Renal cortical epithelial cell (primary cell): ENCODE measurements around the gene RAPH1. TPM values are rescaled to one million over a fixed set of nuclear protein-coding genes. Genes with fewer than 3 reads are reported as not detected.
"Not testable (repeated sequence)": the region's sequence is repeated elsewhere in the genome, so short reads cannot be mapped to it uniquely, and the experiment has no call there.

Experiments used
- DNase-seq: peaks from one replicate; pipeline ENCODE4 v3.0.0-alpha.2; 2011; ENCODE audit warnings: low read depth
- total RNA-seq: library from RNA; depleted of rRNA; stranded (reverse); fragments of >200 nt; gene quantifications from 2 replicates; pipeline ENCODE4 v1.2.3, GENCODE V29; 2014

RAPH1 gene
- total RNA-seq, 1 donor from 2014 or later: 43.3 TPM

- no peak for DNase-seq
These were observed 9.3 kb upstream of the RAPH1 start for GRCh38 chr2:203544402-203544801.

DNA sequence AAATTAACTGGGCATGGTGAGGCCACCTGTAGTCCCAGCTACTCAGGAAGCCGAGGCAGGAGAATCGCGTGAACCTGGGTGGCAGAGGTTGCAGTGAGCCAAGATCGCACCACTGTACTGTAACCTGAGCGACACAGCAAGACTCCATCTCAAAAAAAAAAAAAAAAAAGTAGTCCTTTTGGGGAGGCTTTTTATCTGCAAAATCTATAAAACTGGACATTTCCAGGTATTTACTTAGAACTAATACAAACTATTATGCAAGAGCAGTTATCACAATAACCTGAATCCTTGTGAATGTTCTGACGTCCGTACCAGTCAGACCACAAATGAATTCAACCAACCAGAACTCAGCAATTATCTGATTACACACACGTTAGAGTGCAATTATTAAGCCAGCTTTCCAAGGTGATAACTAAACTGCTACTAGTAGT is 8.8 kb upstream of the RAPH1 start:
- peak; percentile 81 for DNase-seq

GRCh38 chr2:203540598-203540997 is 5.5 kb upstream of the RAPH1 start:
- DNase-seq: not testable (repeated sequence)

DNA sequence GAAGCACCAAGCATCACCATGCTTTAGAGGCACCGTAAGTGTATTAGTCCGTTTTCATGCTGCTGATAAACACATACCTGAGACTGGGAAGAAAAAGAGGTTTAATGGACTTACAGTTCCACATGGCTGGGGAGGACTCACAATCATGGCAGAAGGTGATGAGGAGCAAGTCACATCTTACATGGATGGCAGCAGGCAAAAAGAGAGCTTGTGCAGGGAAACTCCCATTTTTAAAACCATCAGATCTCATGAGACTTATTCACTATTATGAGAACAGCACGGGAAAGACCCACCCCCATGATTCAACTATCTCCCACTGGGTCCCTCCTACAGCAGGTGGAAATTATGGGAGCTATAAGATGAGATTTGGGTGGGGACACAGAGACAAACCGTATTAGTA is 3.1 kb upstream of the RAPH1 start:
- DNase-seq: not testable (repeated sequence)

- DNase-seq: not testable (repeated sequence)
These were observed 1.5 kb upstream of the RAPH1 start for GRCh38 chr2:203536586-203536951.

- peak; percentile 59 for DNase-seq
These were observed 884 bp upstream of the RAPH1 start for GRCh38 chr2:203535784-203536585.

DNA sequence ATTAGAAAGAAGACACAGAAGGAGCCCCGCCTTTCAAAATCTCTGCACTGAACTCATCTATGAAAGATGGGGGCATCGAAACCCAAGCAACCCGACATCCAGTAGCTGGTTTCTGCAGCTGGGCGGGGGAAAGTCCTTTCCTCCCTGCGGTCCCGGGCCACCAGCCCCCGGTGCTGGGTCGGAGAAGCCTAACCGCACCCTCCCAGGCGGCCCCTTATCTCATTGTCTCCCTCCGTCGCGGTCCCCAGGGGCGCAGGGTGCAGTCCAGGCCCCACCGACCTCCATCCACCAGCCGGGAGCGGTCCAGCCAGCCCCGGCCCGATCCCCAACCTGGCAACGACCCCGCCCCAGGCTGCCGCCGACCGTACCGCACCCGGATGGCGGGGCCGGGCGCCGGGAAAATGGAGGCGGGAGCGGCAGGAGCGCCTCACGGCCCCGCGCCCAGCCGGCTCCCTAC is 452 bp downstream of the RAPH1 start:
- no peak for DNase-seq

DNA sequence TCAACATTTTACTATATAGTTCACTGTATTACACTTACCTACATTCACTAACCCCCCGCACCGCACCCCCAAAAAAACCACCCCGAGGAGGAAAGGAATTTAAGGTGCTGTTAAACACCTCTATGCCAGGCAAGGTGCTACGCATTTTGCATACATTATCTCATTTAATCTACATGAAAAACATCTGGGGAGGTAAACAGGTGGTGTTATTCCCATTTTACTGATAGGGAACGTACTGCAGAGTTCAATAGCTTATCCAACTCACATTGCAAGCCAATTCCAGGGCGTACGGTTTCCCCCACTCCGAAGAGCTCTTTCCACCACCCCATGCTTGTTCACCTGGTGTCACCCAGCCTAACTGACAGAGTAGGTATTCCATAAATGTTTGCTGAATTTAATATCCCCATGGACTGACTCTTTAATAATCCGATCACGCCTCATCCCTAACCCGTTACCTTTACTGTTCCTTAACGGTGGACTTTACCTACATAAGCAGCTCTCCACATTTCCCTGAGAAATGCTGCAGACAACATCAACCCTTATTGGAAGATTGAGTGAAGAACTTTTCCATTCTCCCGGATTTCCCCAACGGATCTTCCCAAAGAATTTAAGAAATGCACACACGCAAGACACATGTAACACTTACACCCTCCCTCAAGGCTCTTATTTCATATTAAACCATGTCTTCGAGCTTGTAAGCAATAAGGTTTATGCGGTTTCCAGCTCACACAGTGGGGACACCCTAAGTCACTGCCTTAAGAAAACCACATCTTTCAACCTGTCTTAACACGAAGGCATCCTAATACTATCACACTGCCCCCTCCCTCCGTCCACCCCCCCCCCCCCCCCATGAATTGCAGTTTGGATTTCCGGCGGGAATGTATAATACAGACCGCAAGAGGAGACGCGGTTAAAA is 1.2 kb downstream of the RAPH1 start:
- DNase-seq: peak; percentile 59

DNA sequence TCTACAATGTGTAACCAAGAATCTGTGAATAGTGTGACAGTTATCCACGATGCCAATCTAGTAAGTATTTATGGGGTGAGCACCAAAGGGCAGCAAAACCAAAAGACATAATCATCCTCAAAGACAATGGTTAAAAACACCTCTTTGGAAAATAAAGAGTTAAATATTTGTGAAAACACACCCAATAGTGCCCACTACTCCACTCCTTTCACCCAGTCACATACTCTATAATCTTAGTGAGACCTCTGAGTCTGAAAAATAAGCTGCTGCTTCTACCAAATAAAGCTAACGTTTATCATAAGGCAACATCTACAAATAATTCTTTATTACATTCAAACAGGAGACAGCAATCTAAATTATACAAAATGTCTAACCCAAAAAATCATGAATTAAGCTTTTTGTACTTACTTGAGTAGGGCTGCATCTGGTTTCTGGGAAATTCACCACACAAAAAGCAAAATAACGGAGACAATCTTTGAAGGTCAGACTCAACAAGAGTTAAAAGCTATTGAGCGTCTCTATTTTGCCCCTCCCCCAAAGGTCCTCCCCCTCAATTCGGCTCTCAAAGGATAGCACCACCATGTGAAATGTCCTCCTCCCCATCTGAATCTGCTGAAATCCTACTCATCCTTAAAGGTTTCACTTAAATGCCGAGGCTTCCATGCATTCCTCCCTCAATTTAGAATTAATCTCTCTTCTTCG is 2.0 kb downstream of the RAPH1 start:
- no peak for DNase-seq

DNA sequence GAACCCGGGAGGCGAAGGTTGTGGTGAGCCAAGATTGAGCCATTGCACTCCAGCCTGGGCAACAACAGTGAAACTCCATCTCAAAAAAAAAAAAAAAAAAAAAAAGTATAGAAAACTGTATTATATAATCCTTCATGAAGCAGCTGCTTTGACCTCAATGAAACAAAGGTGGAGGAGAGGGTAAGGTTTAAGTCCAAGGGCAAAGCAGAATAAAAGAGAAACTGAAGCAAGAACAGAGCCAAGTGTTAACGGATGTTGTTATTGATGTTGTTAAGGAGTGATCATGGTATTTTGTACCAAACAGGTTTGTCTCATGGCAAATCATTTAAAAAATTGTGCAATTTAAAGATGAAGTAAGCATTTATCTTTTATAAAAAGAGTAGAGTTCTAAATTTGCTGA is 7.4 kb downstream of the RAPH1 start:
- no peak for DNase-seq

- not testable (repeated sequence) for DNase-seq
These were observed 21.8 kb downstream of the RAPH1 start for GRCh38 chr2:203513268-203513667.

- peak; percentile 14 for DNase-seq
These were observed 24.2 kb downstream of the RAPH1 start for GRCh38 chr2:203510941-203511305.

DNA sequence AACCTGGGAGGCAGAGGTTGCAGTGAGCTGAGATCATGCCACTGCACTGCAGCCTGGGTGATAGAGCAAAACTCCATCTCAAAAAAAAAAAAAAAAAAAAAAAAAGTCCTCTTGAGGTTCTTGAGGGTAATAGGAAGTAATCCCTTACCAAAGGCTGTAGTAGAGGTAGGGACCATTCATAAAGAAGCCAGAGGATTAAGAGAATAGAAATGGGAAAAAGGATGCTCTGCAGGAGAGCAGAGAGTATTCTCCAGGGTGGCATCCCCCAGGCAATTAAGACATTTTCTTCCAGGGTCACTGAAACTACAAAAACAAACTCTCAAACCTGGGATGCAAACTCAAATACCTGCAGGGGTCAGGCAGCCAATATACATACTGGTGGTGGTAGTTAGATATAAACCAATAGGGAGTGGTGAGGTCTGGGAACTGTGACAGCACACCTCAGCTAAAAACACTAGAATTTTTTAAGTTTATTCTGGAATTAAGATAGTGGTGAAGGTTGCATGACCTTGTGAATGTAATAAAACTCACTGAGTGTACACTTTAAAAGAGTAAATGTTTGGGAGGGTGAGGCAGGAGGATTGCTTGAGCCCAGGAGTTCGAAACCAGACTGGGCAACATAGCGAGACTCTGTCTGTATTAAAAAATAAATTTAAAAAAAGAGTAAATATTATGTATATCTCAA is 24.7 kb downstream of the RAPH1 start:
- no peak for DNase-seq

- not testable (repeated sequence) for DNase-seq
These were observed 31.6 kb downstream of the RAPH1 start for GRCh38 chr2:203503460-203503859.

DNA sequence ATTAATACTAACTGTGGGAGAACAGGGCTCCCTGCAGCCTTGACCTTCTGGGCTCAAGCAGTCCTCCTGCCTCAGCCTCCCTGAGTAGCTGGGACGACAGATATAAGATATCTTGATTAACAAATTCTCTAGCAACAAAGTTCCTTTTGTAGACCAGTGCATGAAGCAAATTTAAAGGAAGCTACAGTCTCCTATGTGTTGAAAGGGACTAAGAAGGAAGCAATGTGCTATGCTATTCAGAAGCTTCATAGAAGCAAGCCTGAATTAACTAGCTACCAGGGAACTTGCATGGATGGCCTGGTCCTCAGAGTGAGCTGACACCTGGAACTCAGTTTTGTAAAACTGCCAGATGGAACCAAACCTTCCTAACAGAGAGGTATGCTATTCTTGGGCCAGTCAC is 33.2 kb downstream of the RAPH1 start:
- DNase-seq: no peak

- no peak for DNase-seq
These were observed 34.1 kb downstream of the RAPH1 start for GRCh38 chr2:203500951-203501350.

- DNase-seq: no peak
These were observed 34.8 kb downstream of the RAPH1 start for GRCh38 chr2:203500297-203500696.

- peak; percentile 86 for DNase-seq
These were observed 36.9 kb downstream of the RAPH1 start for GRCh38 chr2:203498161-203498560.

DNA sequence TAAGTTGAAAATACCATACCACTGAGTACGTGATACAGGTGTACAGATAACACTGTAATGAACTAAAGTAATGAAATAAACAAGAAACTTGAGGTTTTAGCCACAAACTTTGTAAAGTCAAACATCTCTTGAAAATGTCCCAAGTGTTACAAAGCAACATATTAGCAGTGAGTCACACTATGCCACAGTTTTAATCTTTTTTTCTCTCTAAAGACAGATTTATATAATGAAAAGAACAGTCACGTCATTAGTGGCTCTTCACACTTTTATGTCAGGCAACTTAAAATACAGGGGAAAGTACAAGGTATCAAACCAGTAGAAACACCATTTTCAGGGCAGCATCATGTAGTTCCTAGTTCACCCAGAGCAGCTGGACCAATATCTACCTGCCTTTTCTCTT is 42.1 kb downstream of the RAPH1 start:
- peak; percentile 59 for DNase-seq

DNA sequence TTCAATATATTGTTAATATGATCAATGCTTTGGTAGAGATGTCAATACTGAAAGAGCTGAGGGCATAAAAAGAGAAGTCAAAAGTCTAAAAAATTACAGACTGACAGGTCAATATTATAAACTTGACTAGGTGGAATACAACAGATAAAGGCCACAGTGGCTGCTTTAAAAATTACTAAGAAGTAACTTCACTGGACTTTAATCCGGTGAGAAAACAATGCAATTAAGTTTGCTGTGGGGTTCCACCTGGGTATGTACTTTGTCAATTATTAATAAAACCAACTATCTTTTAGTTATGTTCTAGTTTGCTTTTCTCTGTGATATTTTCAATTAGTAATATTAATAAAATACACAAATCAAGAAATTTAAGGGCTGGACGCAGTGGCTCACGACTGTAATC is 44.7 kb downstream of the RAPH1 start:
- peak; percentile 33 for DNase-seq

GRCh38 chr2:203489531-203489930 is 45.6 kb downstream of the RAPH1 start:
- no peak for DNase-seq
